T-helper 1 cell (primary cell): ENCODE measurements around the gene TARP.
"Not testable (repeated sequence)": the region's sequence is repeated elsewhere in the genome, so short reads cannot be mapped to it uniquely, and the experiment has no call there.

Source experiments
- DNase-seq, 5 donors: peaks; one replicate each; pipeline ENCODE4 v3.0.0-alpha.2; 2012 to 2020

Gene TARP

GRCh38 chr7:38296059-38296857 lies 22.8 kb upstream of the TARP start:
- DNase-seq, result no peak

- no peak for DNase-seq
Observed at GRCh38 chr7:38294926-38295325, 21.5 kb upstream of the TARP start.

- DNase-seq, result no peak
Observed at GRCh38 chr7:38292442-38292841, 19.0 kb upstream of the TARP start.

- DNase-seq, result no peak
Observed at GRCh38 chr7:38291650-38292049, 18.2 kb upstream of the TARP start.

GRCh38 chr7:38291117-38291647 lies 17.7 kb upstream of the TARP start:
- DNase-seq, result no peak

GRCh38 chr7:38284553-38284952 lies 11.1 kb upstream of the TARP start:
- DNase-seq, result no peak

- DNase-seq, result no peak
Observed at GRCh38 chr7:38283809-38284208, 10.4 kb upstream of the TARP start.

GRCh38 chr7:38283107-38283506 lies 9.7 kb upstream of the TARP start:
- DNase-seq, result no peak

GRCh38 chr7:38282081-38282480 lies 8.6 kb upstream of the TARP start:
- DNase-seq, result no peak

- no peak for DNase-seq
Observed at GRCh38 chr7:38281266-38281665, 7.8 kb upstream of the TARP start.

GRCh38 chr7:38280707-38281106 lies 7.3 kb upstream of the TARP start:
- no peak for DNase-seq

- no peak for DNase-seq
Observed at GRCh38 chr7:38280000-38280399, 6.6 kb upstream of the TARP start.

GRCh38 chr7:38276096-38276877 lies 2.9 kb upstream of the TARP start:
- DNase-seq, result no peak

GRCh38 chr7:38274927-38275620 lies 1.6 kb upstream of the TARP start:
- DNase-seq, result no peak

GRCh38 chr7:38274486-38274885 lies 1.1 kb upstream of the TARP start:
- no peak for DNase-seq

GRCh38 chr7:38270405-38270804 lies 3.0 kb downstream of the TARP start:
- DNase-seq, result not testable (repeated sequence)

GRCh38 chr7:38269704-38270346 lies 3.6 kb downstream of the TARP start:
- not testable (repeated sequence) for DNase-seq

GRCh38 chr7:38265958-38266357 lies 7.5 kb downstream of the TARP start:
- DNase-seq, result not testable (repeated sequence)

GRCh38 chr7:38264602-38265001 lies 8.8 kb downstream of the TARP start:
- DNase-seq, result not testable (repeated sequence)

GRCh38 chr7:38263274-38263673 lies 10.2 kb downstream of the TARP start:
- DNase-seq, result not testable (repeated sequence)

GRCh38 chr7:38262545-38262944 lies 10.9 kb downstream of the TARP start:
- DNase-seq, result no peak

- DNase-seq, result not testable (repeated sequence)
Observed at GRCh38 chr7:38262026-38262425, 11.4 kb downstream of the TARP start.

- DNase-seq, result not testable (repeated sequence)
Observed at GRCh38 chr7:38261601-38262000, 11.8 kb downstream of the TARP start.
